Measurements from ENCODE around the gene DNAJC6. TPM values are rescaled to one million over a fixed set of nuclear protein-coding genes. Genes with fewer than 3 reads are reported as not detected.

The DNAJC6 gene
- total RNA-seq, 1 donor: 0.72 TPM

DNA sequence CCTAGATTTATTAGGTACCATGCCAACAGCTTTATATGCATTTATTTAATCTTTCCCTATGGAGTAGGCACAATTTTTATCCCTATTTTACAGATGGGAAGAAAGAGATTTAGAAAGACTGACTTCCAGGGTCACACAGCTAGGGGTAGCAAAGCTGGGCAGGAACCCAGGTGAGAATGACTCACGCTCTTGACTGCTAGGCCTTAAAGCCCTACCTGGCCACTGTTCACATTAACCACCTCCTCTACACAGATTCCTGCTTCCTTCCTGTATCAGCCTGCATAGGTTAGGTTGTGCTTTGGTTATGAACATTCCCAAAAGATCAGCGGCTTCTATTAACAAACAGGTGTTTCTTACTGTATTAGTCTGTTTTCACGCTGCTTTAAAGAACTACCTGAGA lies 53.2 kb downstream of the DNAJC6 start:
- no peak for DNase-seq (ENCODE audit: low read depth)
- H3K4me3 ChIP-seq (ENCODE audit: low read depth, low read length): no peak overlapping the region
- TF ChIP-seq, protein P1, sequence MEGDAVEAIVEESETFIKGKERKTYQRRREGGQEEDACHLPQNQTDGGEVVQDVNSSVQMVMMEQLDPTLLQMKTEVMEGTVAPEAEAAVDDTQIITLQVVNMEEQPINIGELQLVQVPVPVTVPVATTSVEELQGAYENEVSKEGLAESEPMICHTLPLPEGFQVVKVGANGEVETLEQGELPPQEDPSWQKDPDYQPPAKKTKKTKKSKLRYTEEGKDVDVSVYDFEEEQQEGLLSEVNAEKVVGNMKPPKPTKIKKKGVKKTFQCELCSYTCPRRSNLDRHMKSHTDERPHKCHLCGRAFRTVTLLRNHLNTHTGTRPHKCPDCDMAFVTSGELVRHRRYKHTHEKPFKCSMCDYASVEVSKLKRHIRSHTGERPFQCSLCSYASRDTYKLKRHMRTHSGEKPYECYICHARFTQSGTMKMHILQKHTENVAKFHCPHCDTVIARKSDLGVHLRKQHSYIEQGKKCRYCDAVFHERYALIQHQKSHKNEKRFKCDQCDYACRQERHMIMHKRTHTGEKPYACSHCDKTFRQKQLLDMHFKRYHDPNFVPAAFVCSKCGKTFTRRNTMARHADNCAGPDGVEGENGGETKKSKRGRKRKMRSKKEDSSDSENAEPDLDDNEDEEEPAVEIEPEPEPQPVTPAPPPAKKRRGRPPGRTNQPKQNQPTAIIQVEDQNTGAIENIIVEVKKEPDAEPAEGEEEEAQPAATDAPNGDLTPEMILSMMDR (IDR thresholded peaks at IDR 0.05; ENCODE audit: insufficient read depth, low read length): no peak

DNA sequence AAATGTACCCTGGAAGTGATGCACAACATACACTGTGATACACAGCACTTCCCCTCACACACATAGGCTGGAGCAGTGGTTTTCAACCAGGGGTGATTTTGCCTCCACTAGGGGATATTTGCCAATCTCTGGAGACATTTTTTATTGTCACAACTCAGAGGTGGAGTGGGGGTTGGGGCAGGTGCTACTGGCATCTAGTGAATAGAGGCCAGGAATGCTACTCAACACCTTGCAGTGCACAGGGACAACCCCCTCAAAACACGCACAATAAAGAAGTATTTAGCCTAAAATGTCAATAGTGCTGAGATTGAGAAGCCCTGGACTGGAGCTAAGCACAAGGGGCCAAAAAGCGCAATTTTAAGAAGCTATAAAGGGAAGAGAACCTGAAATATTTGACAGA lies 54.1 kb downstream of the DNAJC6 start:
- DNase-seq (ENCODE audit: low read depth): no peak
- H3K4me3 ChIP-seq (ENCODE audit: low read depth, low read length): no peak overlapping the region
- TF ChIP-seq, protein P1 (IDR thresholded peaks at IDR 0.05; ENCODE audit: insufficient read depth, low read length): no peak

DNA sequence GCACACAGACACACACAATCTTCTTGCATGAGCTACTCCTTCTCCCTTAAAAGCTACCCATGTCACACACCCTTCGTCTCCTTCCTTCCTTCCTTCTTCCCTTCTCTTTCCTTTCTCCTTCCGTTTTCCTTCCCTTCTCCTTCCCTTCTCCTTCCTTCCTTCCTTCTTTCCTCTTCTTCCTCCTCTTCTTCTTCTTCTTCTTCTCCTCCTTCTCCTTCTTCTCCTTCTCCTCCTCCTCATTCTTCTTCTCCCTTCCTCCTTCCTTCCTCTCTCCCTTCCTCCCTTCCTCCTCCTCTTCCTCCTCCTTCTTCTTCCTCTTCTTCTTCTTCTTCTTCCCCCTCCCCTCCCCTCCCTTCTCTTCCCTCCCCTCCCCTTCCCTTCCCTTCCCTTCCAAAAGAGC lies 59.1 kb downstream of the DNAJC6 start:
- DNase-seq (ENCODE audit: low read depth): no peak
- no peak overlapping the region for H3K4me3 ChIP-seq (ENCODE audit: low read depth, low read length)
- TF ChIP-seq, protein P1 (IDR thresholded peaks at IDR 0.05; ENCODE audit: insufficient read depth, low read length): no peak

DNA sequence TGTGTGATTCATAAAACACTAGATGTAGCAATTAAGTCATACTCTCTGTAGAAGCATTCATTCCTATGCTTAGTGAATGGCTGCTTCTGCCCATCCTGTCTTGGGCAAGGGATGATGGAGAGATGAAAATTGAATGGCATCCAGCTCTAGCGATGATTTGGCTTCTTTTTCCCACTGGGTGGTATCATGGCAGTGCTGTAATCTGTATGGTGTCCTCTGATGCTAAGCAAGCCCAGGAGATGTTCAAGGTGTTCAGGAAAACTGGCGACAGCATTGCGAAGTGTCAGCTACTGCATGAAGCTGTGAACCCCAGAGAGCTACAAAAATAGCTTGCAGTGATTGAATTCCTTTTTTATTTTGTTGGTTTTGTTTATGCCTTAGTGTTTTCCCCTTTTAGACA lies 62.2 kb downstream of the DNAJC6 start:
- no peak overlapping the region for H3K4me3 ChIP-seq (ENCODE audit: low read depth, low read length)
- DNase-seq (ENCODE audit: low read depth): no peak
- TF ChIP-seq, protein P1 (IDR thresholded peaks at IDR 0.05; ENCODE audit: insufficient read depth, low read length): no peak

DNA sequence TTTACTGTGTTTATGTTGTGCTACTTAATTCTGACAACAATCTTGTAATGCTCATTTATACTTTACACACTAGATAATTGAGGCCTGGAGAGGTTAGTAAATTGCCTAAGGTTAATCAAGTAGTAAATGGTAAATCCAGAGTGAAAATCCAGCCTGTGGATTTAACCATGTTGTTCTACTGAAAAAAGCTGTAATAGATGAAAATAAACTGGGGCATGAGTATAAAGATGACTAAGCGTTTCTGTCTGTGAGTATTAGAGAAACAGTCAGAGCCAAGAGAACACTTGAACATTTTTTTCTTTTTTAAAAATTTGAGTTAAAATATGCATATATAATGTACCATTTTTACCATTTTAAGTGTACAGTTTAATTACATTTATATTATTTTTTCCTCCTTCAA lies 63.2 kb downstream of the DNAJC6 start:
- DNase-seq (ENCODE audit: low read depth): no peak
- TF ChIP-seq, protein P1 (IDR thresholded peaks at IDR 0.05; ENCODE audit: insufficient read depth, low read length): no peak
- H3K4me3 ChIP-seq (ENCODE audit: low read depth, low read length): no peak overlapping the region

DNA sequence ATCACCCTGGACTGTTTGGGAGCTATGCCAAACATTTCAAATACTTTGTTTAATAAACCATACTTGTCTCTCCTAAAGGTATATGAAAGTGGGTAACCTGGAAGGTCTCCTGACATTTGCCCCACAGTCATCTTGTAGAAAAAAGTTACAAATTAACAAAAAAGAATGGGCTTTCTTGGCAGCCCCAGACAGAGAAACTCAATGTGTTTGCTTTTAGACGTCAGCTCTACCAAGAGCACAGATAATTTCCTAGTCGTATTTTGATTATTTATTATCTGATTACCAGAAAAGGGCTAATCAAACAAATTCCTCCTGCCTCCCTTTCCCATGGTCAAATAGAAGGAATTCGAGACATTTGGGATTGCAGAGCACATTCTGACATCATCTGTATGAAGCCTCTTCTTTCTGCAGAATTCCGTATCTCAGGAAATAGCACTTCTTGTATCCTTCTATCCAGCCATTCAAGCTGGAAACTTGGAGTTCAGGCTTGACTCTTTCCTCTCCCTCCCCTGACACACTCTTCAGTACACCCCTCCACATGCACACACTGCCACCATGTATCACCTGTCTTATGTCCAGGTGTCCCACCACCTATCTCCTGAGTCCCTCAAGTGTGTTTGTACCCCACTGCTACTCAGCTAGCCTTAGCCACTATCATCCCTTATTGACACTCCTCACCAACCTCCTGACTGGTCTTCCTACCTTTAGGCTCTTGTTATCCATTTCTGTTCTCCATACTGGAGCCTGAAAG lies 68.3 kb downstream of the DNAJC6 start:
- DNase-seq (ENCODE audit: low read depth): no peak
- TF ChIP-seq, protein P1 (IDR thresholded peaks at IDR 0.05; ENCODE audit: insufficient read depth, low read length): no peak
- H3K4me3 ChIP-seq (ENCODE audit: low read depth, low read length): no peak overlapping the region

Data from fibroblast of the aortic adventitia (primary cell).